Measurements from ENCODE around the gene RAB44.

Gene RAB44

GRCh38 chr6:36729161-36729524 lies 31.5 kb downstream of the RAB44 start:
- no peak for DNase-seq (ENCODE audit: low read depth)

- DNase-seq (ENCODE audit: low read depth) = no peak
Measured at GRCh38 chr6:36730424-36731380, 33.1 kb downstream of the RAB44 start.

GRCh38 chr6:36731622-36732310 lies 34.1 kb downstream of the RAB44 start:
- DNase-seq (ENCODE audit: low read depth) = no peak

- no peak for DNase-seq (ENCODE audit: low read depth)
Measured at GRCh38 chr6:36733300-36733699, 35.7 kb downstream of the RAB44 start.

- DNase-seq (ENCODE audit: low read depth) = no peak
Measured at GRCh38 chr6:36734486-36735060, 36.9 kb downstream of the RAB44 start.

- no peak for DNase-seq (ENCODE audit: low read depth)
Measured at GRCh38 chr6:36735110-36736071, 37.8 kb downstream of the RAB44 start.

- no peak for DNase-seq (ENCODE audit: low read depth)
Measured at GRCh38 chr6:36737043-36737785, 39.6 kb downstream of the RAB44 start.

- no peak for DNase-seq (ENCODE audit: low read depth)
Measured at GRCh38 chr6:36738108-36738507, 40.5 kb downstream of the RAB44 start.

GRCh38 chr6:36739947-36740817 lies 42.6 kb downstream of the RAB44 start:
- no peak for DNase-seq (ENCODE audit: low read depth)

GRCh38 chr6:36740818-36741179 lies 43.2 kb downstream of the RAB44 start:
- no peak for DNase-seq (ENCODE audit: low read depth)

- no peak for DNase-seq (ENCODE audit: low read depth)
Measured at GRCh38 chr6:36742146-36742545, 44.5 kb downstream of the RAB44 start.

- DNase-seq (ENCODE audit: low read depth) = no peak
Measured at GRCh38 chr6:36743032-36743431, 45.4 kb downstream of the RAB44 start.

- DNase-seq (ENCODE audit: low read depth) = no peak
Measured at GRCh38 chr6:36743538-36744303, 46.1 kb downstream of the RAB44 start.

- DNase-seq (ENCODE audit: low read depth) = no peak
Measured at GRCh38 chr6:36744304-36744673, 46.7 kb downstream of the RAB44 start.

GRCh38 chr6:36745283-36745682 lies 47.7 kb downstream of the RAB44 start:
- DNase-seq (ENCODE audit: low read depth) = no peak

GRCh38 chr6:36745836-36746235 lies 48.2 kb downstream of the RAB44 start:
- DNase-seq (ENCODE audit: low read depth) = no peak

GRCh38 chr6:36746251-36746650 lies 48.6 kb downstream of the RAB44 start:
- DNase-seq (ENCODE audit: low read depth) = no peak

- DNase-seq (ENCODE audit: low read depth) = no peak
Measured at GRCh38 chr6:36749829-36750489, 52.3 kb downstream of the RAB44 start.

GRCh38 chr6:36751091-36751490 lies 53.5 kb downstream of the RAB44 start:
- no peak for DNase-seq (ENCODE audit: low read depth)
